SK-N-SH (cell line): Measurements from ENCODE around the gene LILRA1. TPM values are rescaled to one million over a fixed set of nuclear protein-coding genes. Genes with fewer than 3 reads are reported as not detected.
"Not testable (repeated sequence)": the region's sequence is repeated elsewhere in the genome, so short reads cannot be mapped to it uniquely, and the experiment has no call there.

ENCODE experiments used
- CTCF ChIA-PET: fragments of 300-600, 350-600 bp; formaldehyde crosslinking; extraction: SDS; loops from one replicate; lab custom pipeline; 2021; lab: Yijun Ruan, JAX
- POLR2A ChIA-PET: fragments of 350-600 bp; sonication (Branson Sonifier 250); formaldehyde crosslinking; extraction: SDS; loops from one replicate; lab custom pipeline; 2020; ENCODE audit warnings: antibody characterized with exemption, inconsistent platforms; lab: Yijun Ruan, JAX
- DNase-seq: peaks from one replicate; pipeline ENCODE4 v3.0.0; 2012
- H2AFZ ChIP-seq: fragments of 200-600 bp; sonication (generic); 2 replicates; pipeline ENCODE4 v1.8.1; 2016; ENCODE audit warnings: antibody characterized with exemption, mild to moderate bottlenecking, low read depth
- H3F3A ChIP-seq: fragments of 200-600 bp; sonication (generic); replicated peaks from 2 replicates; pipeline ENCODE3; 2016; ENCODE audit warnings: antibody characterized with exemption, mild to moderate bottlenecking; ENCODE audit not compliant: insufficient read depth
- H3K27ac ChIP-seq, 2 experiments: fragments of 200-500 bp in 1 of 2; fragments of 200-600 bp in 1 of 2; sonication (Bioruptor generic) in 1 of 2; sonication (generic), shearing (Covaris generic) in 1 of 2; 2 replicates each; pipeline versions ENCODE4 v1.5.1 to v1.6.1; 2014 to 2016; ENCODE audit warnings: low read depth in 2 of 2, inconsistent platforms in 1 of 2, low read length in 1 of 2, mild to moderate bottlenecking in 1 of 2, mixed read lengths in 1 of 2
- H3K27me3 ChIP-seq: fragments of 200-600 bp; sonication (generic), shearing (Covaris generic); 2 replicates; pipeline ENCODE4 v1.6.1; 2016; ENCODE audit warnings: mixed run types; ENCODE audit not compliant: insufficient read depth
- H3K36me3 ChIP-seq, 2 experiments: fragments of 200-500 bp in 1 of 2; fragments of 200-600 bp in 1 of 2; sonication (Bioruptor generic) in 1 of 2; sonication (generic) in 1 of 2; replicated peaks in 1 of 2; 2 replicates each; pipeline versions ENCODE3 to v1.5.1; 2014 to 2016; ENCODE audit warnings: low read length in 1 of 2, mild to moderate bottlenecking in 1 of 2; ENCODE audit not compliant: insufficient read depth in 2 of 2, control insufficient read depth in 1 of 2
- H3K4me1 ChIP-seq, 2 experiments: fragments of 200-500 bp in 1 of 2; fragments of 200-600 bp in 1 of 2; sonication (Bioruptor generic) in 1 of 2; sonication (generic), shearing (Covaris generic) in 1 of 2; 2 replicates each; pipeline versions ENCODE4 v1.5.1 to v1.6.1; 2014 to 2016; ENCODE audit warnings: low read depth in 1 of 2, low read length in 1 of 2, mixed run types in 1 of 2; ENCODE audit not compliant: insufficient read depth in 2 of 2, control insufficient read depth in 1 of 2
- H3K4me2 ChIP-seq: fragments of 200-600 bp; sonication (generic), shearing (Covaris generic); 2 replicates; pipeline ENCODE4 v1.6.1; 2017; ENCODE audit warnings: mixed run types
- H3K4me3 ChIP-seq, 2 experiments: fragments of 200-500 bp in 1 of 2; fragments of 200-600 bp in 1 of 2; sonication (Bioruptor generic) in 1 of 2; sonication (generic), shearing (Covaris generic) in 1 of 2; 2 replicates each; pipeline versions ENCODE4 v1.5.1 to v1.8.1; 2014 to 2016; ENCODE audit warnings: low read depth in 2 of 2, inconsistent platforms in 1 of 2, low read length in 1 of 2, mild to moderate bottlenecking in 1 of 2, mixed read lengths in 1 of 2, moderate library complexity in 1 of 2
- H3K79me2 ChIP-seq: fragments of 200-600 bp; sonication (generic); 2 replicates; pipeline ENCODE4 v1.8.1; 2017; ENCODE audit warnings: mild to moderate bottlenecking; ENCODE audit not compliant: insufficient read depth
- H3K9ac ChIP-seq: fragments of 200-600 bp; sonication (generic); 2 replicates; pipeline ENCODE4 v1.6.1; 2017; ENCODE audit warnings: mixed run types
- H3K9me2 ChIP-seq: fragments of 200-600 bp; sonication (generic); 2 replicates; pipeline ENCODE4 v1.6.1; 2017; ENCODE audit warnings: mixed run types
- H3K9me3 ChIP-seq: fragments of 200-600 bp; sonication (generic); 2 replicates; pipeline ENCODE4 v1.6.1; 2017; ENCODE audit warnings: mixed run types, mild to moderate bottlenecking, moderate library complexity
- H4K20me1 ChIP-seq: fragments of 200-600 bp; sonication (generic); 2 replicates; pipeline ENCODE4 v1.6.1; 2017; ENCODE audit warnings: mild to moderate bottlenecking, mixed run types; ENCODE audit not compliant: insufficient read depth
- CHD2 ChIP-seq: fragments of 150-350 bp; IDR thresholded peaks from 2 replicates; pipeline ENCODE4 v1.6.1; 2018; ENCODE audit warnings: low read length; ENCODE audit not compliant: partially characterized antibody
- ELF1 ChIP-seq: IDR thresholded peaks from 2 replicates; pipeline ENCODE4 v1.4.0; 2012
- FOSL2 ChIP-seq: IDR thresholded peaks from 2 replicates; pipeline ENCODE4 v1.4.0; 2012; ENCODE audit warnings: low read depth, mild to moderate bottlenecking, moderate library complexity, borderline replicate concordance
- JUND ChIP-seq: IDR thresholded peaks from 2 replicates; pipeline ENCODE4 v1.4.0; 2012
- MEF2A ChIP-seq: IDR thresholded peaks from 2 replicates; pipeline ENCODE4 v1.4.0; 2012; ENCODE audit warnings: low read depth, borderline replicate concordance
- MXI1 ChIP-seq: IDR thresholded peaks from 2 replicates; pipeline ENCODE4 v1.6.1; 2012; ENCODE audit warnings: mild to moderate bottlenecking, low read depth, low read length, improper control_type of control experiment
- RCOR1 ChIP-seq: fragments of 150-350 bp; IDR thresholded peaks from 2 replicates; pipeline ENCODE4 v1.6.1; 2017; ENCODE audit warnings: antibody characterized with exemption, low read length
- SMC3 ChIP-seq: IDR thresholded peaks from 2 replicates; pipeline ENCODE4 v1.6.1; 2012; ENCODE audit warnings: low read depth, low read length, improper control_type of control experiment
- TAF1 ChIP-seq: IDR thresholded peaks from 2 replicates; pipeline ENCODE4 v1.6.1; 2012; ENCODE audit warnings: low read depth, mild to moderate bottlenecking, low read length, moderate library complexity, borderline replicate concordance
- TCF12 ChIP-seq: IDR thresholded peaks from 2 replicates; pipeline ENCODE4 v1.4.0; 2012
- YY1 ChIP-seq: IDR thresholded peaks from 2 replicates; pipeline ENCODE4 v1.4.0; 2012; ENCODE audit warnings: low read depth, mild to moderate bottlenecking
- WGBS: methylation state at CpG from one replicate; pipeline ENCODE4 v1.1.6; 2017; ENCODE audit warnings: low lambda C conversion rate; 5-methylcytosine and 5-hydroxymethylcytosine counted together
- polyA plus RNA-seq, 3 experiments: library from polyadenylated mRNA; depleted of rRNA; stranded (reverse); fragments of >200 nt; gene quantifications; 2 replicates each; pipeline ENCODE4 v1.2.3, GENCODE V29; 2012
- TF ChIP-seq, protein P1 (sequence below): fragments of 150-350 bp; IDR thresholded peaks from 2 replicates; pipeline ENCODE4 v1.6.1; 2017; ENCODE audit warnings: antibody characterized with exemption, low read length, low read depth, borderline replicate concordance
- TF ChIP-seq, protein P2 (sequence below): fragments of 200-600 bp; sonication (generic); IDR thresholded peaks from 2 replicates; pipeline ENCODE4 v1.6.1; 2017; ENCODE audit warnings: antibody characterized with exemption, mild to moderate bottlenecking, moderate library complexity
- TF ChIP-seq, protein P3 (sequence below): IDR thresholded peaks from 2 replicates; pipeline ENCODE4 v1.4.0; 2012; ENCODE audit warnings: low read depth

LILRA1 gene
- polyA plus RNA-seq, 1 of the 3 experiments (the other 2 are of a cell fraction): not detected

DNA sequence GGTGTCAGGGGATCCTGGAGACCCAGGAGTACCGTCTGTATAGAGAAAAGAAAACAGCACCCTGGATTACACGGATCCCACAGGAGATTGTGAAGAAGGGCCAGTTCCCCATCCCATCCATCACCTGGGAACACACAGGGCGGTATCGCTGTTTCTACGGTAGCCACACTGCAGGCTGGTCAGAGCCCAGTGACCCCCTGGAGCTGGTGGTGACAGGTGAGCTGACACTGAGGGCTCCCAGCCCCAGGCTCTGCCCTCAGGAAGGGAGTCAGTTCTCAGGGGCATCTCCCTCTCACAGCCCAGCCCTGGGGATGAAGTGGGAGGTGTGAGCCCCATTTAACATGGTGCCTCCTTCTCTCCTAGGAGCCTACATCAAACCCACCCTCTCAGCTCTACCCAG is 1.3 kb downstream of the LILRA1 start:
- ChIA-PET CTCF (no interaction called here), POLR2A (no interaction called here)
- WGBS: 11% methylated on average over 1 of the region's 5 CpGs

DNA sequence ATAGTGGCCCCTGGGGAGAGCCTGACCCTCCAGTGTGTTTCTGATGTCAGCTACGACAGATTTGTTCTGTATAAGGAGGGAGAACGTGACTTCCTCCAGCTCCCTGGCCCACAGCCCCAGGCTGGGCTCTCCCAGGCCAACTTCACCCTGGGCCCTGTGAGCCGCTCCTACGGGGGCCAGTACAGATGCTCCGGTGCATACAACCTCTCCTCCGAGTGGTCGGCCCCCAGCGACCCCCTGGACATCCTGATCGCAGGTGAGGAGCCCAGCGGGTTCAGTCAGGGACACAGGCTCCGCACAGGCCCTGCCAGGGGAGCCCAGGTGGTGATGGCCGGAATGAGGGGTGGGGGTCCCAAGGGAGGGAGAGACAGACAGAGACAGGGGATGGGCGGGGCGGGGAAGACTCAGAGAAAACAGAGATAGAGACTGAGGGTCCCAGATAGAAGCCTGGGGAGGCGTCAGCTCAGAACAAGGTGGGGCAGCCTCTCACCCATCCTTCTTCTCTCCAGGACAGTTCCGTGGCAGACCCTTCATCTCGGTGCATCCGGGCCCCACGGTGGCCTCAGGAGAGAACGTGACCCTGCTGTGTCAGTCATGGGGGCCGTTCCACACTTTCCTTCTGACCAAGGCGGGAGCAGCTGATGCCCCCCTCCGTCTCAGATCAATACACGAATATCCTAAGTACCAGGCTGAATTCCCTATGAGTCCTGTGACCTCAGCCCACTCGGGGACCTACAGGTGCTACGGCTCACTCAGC is 2.4 kb downstream of the LILRA1 start:
- CTCF ChIA-PET, H3K9ac ChIP-seq, H3K79me2 ChIP-seq, H4K20me1 ChIP-seq, H3K9me2 ChIP-seq, H3K4me3 ChIP-seq, H3K36me3 ChIP-seq, POLR2A ChIA-PET, H3F3A ChIP-seq, H3K4me1 ChIP-seq, H2AFZ ChIP-seq, H3K27ac ChIP-seq, H3K9me3 ChIP-seq, H3K4me2 ChIP-seq, DNase-seq: not testable (repeated sequence)
- H3K27me3 ChIP-seq: peaks cover 18% of the 10 kb centered on the region; the same call in 1 of the 2 replicates
- WGBS: 2% methylated on average over 24 of the region's 26 CpGs

More for the DNA sequence above, 1.3 kb downstream of the LILRA1 start:
- peaks cover 19% of the 10 kb centered on the region; the same call in 1 of the 2 replicates for H3K27me3 ChIP-seq
- TF ChIP-seq TAF1 (no peak), JUND (no peak), TCF12 (no peak), MEF2A (no peak), RCOR1 (no peak), ELF1 (no peak)
- TF ChIP-seq, protein P1, sequence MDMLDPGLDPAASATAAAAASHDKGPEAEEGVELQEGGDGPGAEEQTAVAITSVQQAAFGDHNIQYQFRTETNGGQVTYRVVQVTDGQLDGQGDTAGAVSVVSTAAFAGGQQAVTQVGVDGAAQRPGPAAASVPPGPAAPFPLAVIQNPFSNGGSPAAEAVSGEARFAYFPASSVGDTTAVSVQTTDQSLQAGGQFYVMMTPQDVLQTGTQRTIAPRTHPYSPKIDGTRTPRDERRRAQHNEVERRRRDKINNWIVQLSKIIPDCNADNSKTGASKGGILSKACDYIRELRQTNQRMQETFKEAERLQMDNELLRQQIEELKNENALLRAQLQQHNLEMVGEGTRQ: no peak
- no peaks in the 10 kb centered on the region for H3K79me2 ChIP-seq
- no peaks in the 10 kb centered on the region for H3K36me3 ChIP-seq
- H3K4me1 ChIP-seq: no peaks in the 10 kb centered on the region
- no peak overlapping the region for H3K4me2 ChIP-seq
- no peak overlapping the region for H3K9ac ChIP-seq
- H3K9me2 ChIP-seq: no peaks in the 10 kb centered on the region
- H3K27ac ChIP-seq: no peak overlapping the region
- DNase-seq: no peak
- no peak overlapping the region for H2AFZ ChIP-seq
- H3K4me3 ChIP-seq: no peak overlapping the region
- no peaks in the 10 kb centered on the region for H3K9me3 ChIP-seq
- H3F3A ChIP-seq: no peaks in the 10 kb centered on the region
- no peaks in the 10 kb centered on the region for H4K20me1 ChIP-seq

DNA sequence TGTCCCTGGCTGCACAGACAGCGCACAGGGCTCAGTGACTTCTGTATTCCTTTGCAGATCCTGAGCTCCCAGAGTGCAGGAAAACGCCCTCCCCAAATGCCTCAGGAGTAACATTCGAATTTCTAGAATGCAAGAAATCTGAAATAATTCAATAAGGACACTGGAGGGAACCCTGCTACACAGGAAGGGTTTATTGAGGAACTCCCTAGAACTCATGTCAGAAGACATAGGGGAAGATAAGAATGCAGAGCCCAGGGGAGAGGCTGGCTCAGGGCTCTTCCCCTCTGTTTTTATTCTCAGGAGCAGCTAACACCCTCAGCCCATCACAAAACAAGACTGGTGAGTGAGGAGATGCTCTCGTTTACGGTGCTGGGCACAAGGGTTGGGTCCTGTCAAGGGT is 6.8 kb downstream of the LILRA1 start:
- CTCF ChIA-PET: no interaction called here

More for the DNA sequence above, 6.8 kb downstream of the LILRA1 start:
- TF ChIP-seq, protein P2, sequence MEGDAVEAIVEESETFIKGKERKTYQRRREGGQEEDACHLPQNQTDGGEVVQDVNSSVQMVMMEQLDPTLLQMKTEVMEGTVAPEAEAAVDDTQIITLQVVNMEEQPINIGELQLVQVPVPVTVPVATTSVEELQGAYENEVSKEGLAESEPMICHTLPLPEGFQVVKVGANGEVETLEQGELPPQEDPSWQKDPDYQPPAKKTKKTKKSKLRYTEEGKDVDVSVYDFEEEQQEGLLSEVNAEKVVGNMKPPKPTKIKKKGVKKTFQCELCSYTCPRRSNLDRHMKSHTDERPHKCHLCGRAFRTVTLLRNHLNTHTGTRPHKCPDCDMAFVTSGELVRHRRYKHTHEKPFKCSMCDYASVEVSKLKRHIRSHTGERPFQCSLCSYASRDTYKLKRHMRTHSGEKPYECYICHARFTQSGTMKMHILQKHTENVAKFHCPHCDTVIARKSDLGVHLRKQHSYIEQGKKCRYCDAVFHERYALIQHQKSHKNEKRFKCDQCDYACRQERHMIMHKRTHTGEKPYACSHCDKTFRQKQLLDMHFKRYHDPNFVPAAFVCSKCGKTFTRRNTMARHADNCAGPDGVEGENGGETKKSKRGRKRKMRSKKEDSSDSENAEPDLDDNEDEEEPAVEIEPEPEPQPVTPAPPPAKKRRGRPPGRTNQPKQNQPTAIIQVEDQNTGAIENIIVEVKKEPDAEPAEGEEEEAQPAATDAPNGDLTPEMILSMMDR: no peak
- TF ChIP-seq, protein P3, sequence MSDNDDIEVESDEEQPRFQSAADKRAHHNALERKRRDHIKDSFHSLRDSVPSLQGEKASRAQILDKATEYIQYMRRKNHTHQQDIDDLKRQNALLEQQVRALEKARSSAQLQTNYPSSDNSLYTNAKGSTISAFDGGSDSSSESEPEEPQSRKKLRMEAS: no peak
- TF ChIP-seq TAF1: no peak
- no peak for TF ChIP-seq SMC3
- no peak for TF ChIP-seq MXI1
- no peak for TF ChIP-seq YY1
- TF ChIP-seq FOSL2: no peak
- no peak for TF ChIP-seq CHD2
- WGBS: 6% methylated on average over 5 of the region's 5 CpGs
- Histone ChIP-seq H3K4me1 (no peaks in the 10 kb centered on the region), H3K36me3 (no peaks in the 10 kb centered on the region), H4K20me1 (no peaks in the 10 kb centered on the region), H3K9ac (no peak overlapping the region), H3K4me3 (no peak overlapping the region), H3K9me2 (no peaks in the 10 kb centered on the region), H2AFZ (no peak overlapping the region), H3K27ac (no peak overlapping the region), H3K27me3 (peaks cover 1% of the 10 kb centered on the region; the same call in 1 of the 2 replicates), H3K9me3 (peaks cover 7% of the 10 kb centered on the region; the same call in 1 of the 2 replicates), H3K4me2 (no peak overlapping the region), H3F3A (no peaks in the 10 kb centered on the region), H3K79me2 (no peaks in the 10 kb centered on the region)
- POLR2A ChIA-PET: no interaction called here
- DNase-seq: no peak
